A673 (cell line): ENCODE data around the gene ZBTB7B.

ENCODE experiments used
- CTCF ChIP-seq: fragments of 300-800, 200-600 bp; sonication (generic); conservative IDR thresholded peaks from 2 replicates; pipeline ENCODE4 v1.5.1; 2017; ENCODE audit warnings: low read depth, mild to moderate bottlenecking, antibody characterized with exemption, low read length, moderate library complexity, mixed read lengths
- EZH2 ChIP-seq: fragments of 200-600 bp; sonication (generic); IDR thresholded peaks from 2 replicates; pipeline ENCODE4 v1.6.1; 2017; ENCODE audit warnings: borderline replicate concordance, low read depth, mild to moderate bottlenecking, mixed read lengths, antibody characterized with exemption, low read length; ENCODE audit not compliant: poor library complexity, severe bottlenecking

- TF ChIP-seq CTCF (no peak), EZH2 (no peak)
Observed at GRCh38 chr1:155012776-155013602, 10.4 kb downstream of the ZBTB7B start.
